ENCODE data around the gene GPAM. TPM values are rescaled to one million over a fixed set of nuclear protein-coding genes. Genes with fewer than 3 reads are reported as not detected.

GPAM gene
- total and polyA plus RNA-seq, 2 of the 8 experiments (the other 6 are each of a cell fraction or from before 2014, with no cell fraction given), result 5.5 to 15.5 TPM

- no peaks in the 10 kb centered on the region for H3K27me3 ChIP-seq (replicated peaks in 1 of 4; ENCODE audit: control insufficient read depth in 3 of 4, extremely low read depth in 1 of 4, insufficient read depth in 3 of 4, low read length in 3 of 4)
- CTCF ChIA-PET (ENCODE audit: partially characterized antibody), result interaction anchor here (1.4 to 2.9 kb wide), 2 partner anchors 23 to 148 kb away, joined by 8 to 14 read pairs; no protein-coding TSS in a partner anchor
- H2BK20ac ChIP-seq (ENCODE audit: low read length), result no peak overlapping the region
- no peak overlapping the region for H3K14ac ChIP-seq (ENCODE audit: insufficient read length)
- no peak overlapping the region for H3K23ac ChIP-seq (ENCODE audit: insufficient read length)
- H3K23me2 ChIP-seq (ENCODE audit: low read depth, low read length), result no peaks in the 10 kb centered on the region
- FAIRE-seq (no peak), DNase-seq (ENCODE audit: low read depth in 1 of 2, low spot score in 2 of 2) (no peak)
- no peak overlapping the region for H4K8ac ChIP-seq (ENCODE audit: extremely low read depth, insufficient read depth, low read length)
- H3K18ac ChIP-seq (ENCODE audit: extremely low read depth, low read length), result no peak overlapping the region
- H3K56ac ChIP-seq (replicated peaks; ENCODE audit: insufficient read length, low read depth, low read length), result no peak overlapping the region
- H4K91ac ChIP-seq (replicated peaks; ENCODE audit: insufficient read length, low read length), result no peak overlapping the region
- no peak overlapping the region for H2BK15ac ChIP-seq (ENCODE audit: low read length)
- H2BK5ac ChIP-seq (ENCODE audit: low read depth, low read length), result no peak overlapping the region
- no peak overlapping the region for H2AFZ ChIP-seq (ENCODE audit: low read length)
- H3K79me2 ChIP-seq (ENCODE audit: control insufficient read depth in 1 of 2, insufficient read depth in 2 of 2, low read length in 2 of 2), result no peaks in the 10 kb centered on the region
- H3K4me3 ChIP-seq (ENCODE audit: extremely low read depth in 1 of 4, insufficient read depth in 2 of 4, low read depth in 3 of 4, low read length in 4 of 4), result no peak overlapping the region
- WGBS, 2 experiments (ENCODE audit: extremely low coverage in 1 of 2, insufficient coverage in 1 of 2, insufficient read length in 1 of 2, insufficient replicate concordance in 2 of 2, low coverage in 1 of 2, low lambda C conversion rate in 2 of 2, missing lambda C conversion rate in 1 of 2), result 97% methylated on average over 3 of the region's 3 CpGs; no CpG with 5 or more reads in 1 of the 2 experiments
- H4K20me1 ChIP-seq (replicated peaks in 1 of 2; ENCODE audit: control insufficient read depth in 1 of 2, insufficient read depth in 2 of 2, low read length in 2 of 2), result no peaks in the 10 kb centered on the region
- TF ChIP-seq RXRA (IDR thresholded peaks at IDR 0.05; ENCODE audit: insufficient read depth, low read depth, low read length) (no peak), USF2 (IDR thresholded peaks at IDR 0.05; ENCODE audit: low read length) (no peak), BACH1 (IDR thresholded peaks at IDR 0.05; ENCODE audit: low read length) (no peak), KDM5A (IDR thresholded peaks at IDR 0.05; ENCODE audit: low read length) (no peak)
- no peak overlapping the region for H3K9ac ChIP-seq (replicated peaks in 1 of 4; ENCODE audit: extremely low read depth in 1 of 4, low read depth in 3 of 4, low read length in 3 of 4)
- H3K36me3 ChIP-seq (ENCODE audit: control insufficient read depth in 2 of 4, insufficient read depth in 4 of 4, low read length in 3 of 4), result peaks cover 8 to 53% (median 36%) of the 10 kb centered on the region in 4 experiments; a peak in 7 of 8 replicates
- no peak overlapping the region for H3K4me2 ChIP-seq (ENCODE audit: insufficient read depth in 1 of 2, low read depth in 2 of 2, low read length in 2 of 2)
- no peak overlapping the region for H3K4ac ChIP-seq (replicated peaks; ENCODE audit: insufficient read length, low read depth, low read length)
- no peak overlapping the region for H4K5ac ChIP-seq (ENCODE audit: insufficient read length, low read depth, low read length)
- H2AK5ac ChIP-seq (ENCODE audit: low read depth, low read length), result no peak overlapping the region
- no peak overlapping the region for H3K27ac ChIP-seq (ENCODE audit: low read depth, low read length)
- H3K4me1 ChIP-seq (replicated peaks in 1 of 4; ENCODE audit: control insufficient read depth in 3 of 4, insufficient read depth in 4 of 4, low read length in 3 of 4), result no peaks in the 10 kb centered on the region
- POLR2A ChIA-PET (ENCODE audit: partially characterized antibody), result interaction anchor here (0.7 kb wide), 1 partner anchor 23 kb away, joined by 3 read pairs; the partner anchor contains the start of gene GPAM
- no peaks in the 10 kb centered on the region for H3K9me3 ChIP-seq (ENCODE audit: insufficient read depth in 2 of 2, low read depth in 1 of 2, low read length in 1 of 2)
- H2BK12ac ChIP-seq (ENCODE audit: low read depth, low read length), result no peak overlapping the region
- H2BK120ac ChIP-seq (replicated peaks; ENCODE audit: low read depth, low read length), result no peak overlapping the region
- H3K79me1 ChIP-seq (ENCODE audit: low read depth, low read length), result no peaks in the 10 kb centered on the region
Observed at GRCh38 chr10:112160834-112161233, 22.7 kb downstream of the GPAM start.

All from H1 (cell line).